ENCODE data around the gene NOB1.

DNA sequence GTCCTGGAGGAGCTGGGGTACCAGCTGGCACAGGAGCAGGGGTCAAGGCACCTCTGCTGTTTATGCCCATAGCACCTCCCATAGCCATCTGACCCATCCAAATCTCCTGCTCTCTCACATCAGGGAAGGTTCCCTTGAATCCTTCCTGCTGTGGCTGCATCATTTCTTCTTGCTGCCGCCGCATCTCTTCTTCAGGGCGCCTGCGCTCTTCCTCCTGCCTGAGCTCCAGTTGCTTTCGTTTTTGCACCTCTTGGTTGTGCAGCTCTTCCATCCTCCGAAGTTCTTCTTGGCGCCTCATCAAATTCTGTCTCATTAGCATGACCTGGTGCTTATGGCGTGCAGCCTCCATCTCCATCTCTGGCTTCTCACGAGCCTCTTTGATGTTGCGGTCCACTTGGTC lies 2.0 kb upstream of the NOB1 start:
- TF ChIP-seq, protein P1, sequence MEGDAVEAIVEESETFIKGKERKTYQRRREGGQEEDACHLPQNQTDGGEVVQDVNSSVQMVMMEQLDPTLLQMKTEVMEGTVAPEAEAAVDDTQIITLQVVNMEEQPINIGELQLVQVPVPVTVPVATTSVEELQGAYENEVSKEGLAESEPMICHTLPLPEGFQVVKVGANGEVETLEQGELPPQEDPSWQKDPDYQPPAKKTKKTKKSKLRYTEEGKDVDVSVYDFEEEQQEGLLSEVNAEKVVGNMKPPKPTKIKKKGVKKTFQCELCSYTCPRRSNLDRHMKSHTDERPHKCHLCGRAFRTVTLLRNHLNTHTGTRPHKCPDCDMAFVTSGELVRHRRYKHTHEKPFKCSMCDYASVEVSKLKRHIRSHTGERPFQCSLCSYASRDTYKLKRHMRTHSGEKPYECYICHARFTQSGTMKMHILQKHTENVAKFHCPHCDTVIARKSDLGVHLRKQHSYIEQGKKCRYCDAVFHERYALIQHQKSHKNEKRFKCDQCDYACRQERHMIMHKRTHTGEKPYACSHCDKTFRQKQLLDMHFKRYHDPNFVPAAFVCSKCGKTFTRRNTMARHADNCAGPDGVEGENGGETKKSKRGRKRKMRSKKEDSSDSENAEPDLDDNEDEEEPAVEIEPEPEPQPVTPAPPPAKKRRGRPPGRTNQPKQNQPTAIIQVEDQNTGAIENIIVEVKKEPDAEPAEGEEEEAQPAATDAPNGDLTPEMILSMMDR (conservative IDR thresholded peaks at IDR 0.05; ENCODE audit: low read depth, low read length): no peak
- TF ChIP-seq EZH2phosphoT487 (IDR thresholded peaks at IDR 0.05; ENCODE audit: borderline replicate concordance, low read length) (no peak), EZH2 (IDR thresholded peaks at IDR 0.05; ENCODE audit: low read length, unreplicated experiment) (no peak)

All from PC-3 (cell line).